Tongue (tissue), 2 donors: ENCODE results near the gene HSD17B13. TPM values are rescaled to one million over a fixed set of nuclear protein-coding genes. Genes with fewer than 3 reads are reported as not detected.
"Not testable (repeated sequence)": the region's sequence is repeated elsewhere in the genome, so short reads cannot be mapped to it uniquely, and the experiment has no call there.

Experiments
- DNase-seq: peaks from one replicate; pipeline ENCODE4 v3.0.0-alpha.2; 2015
- total RNA-seq: library from RNA; depleted of rRNA; stranded (reverse); fragments of >200 nt; gene quantifications from one replicate; pipeline ENCODE4 v1.2.3, GENCODE V29; 2014

The HSD17B13 gene
- total RNA-seq, 1 donor from 2014 or later = not detected

- DNase-seq = no peak
Measured at GRCh38 chr4:87316961-87317360, 5.7 kb downstream of the HSD17B13 start.

- DNase-seq = not testable (repeated sequence)
Measured at GRCh38 chr4:87315000-87315399, 7.7 kb downstream of the HSD17B13 start.

GRCh38 chr4:87313756-87314155, 8.9 kb downstream of the HSD17B13 start:
- peak; percentile 35 for DNase-seq

GRCh38 chr4:87311684-87312083, 11.0 kb downstream of the HSD17B13 start:
- no peak for DNase-seq

- no peak for DNase-seq
Measured at GRCh38 chr4:87310691-87311335, 11.9 kb downstream of the HSD17B13 start.

GRCh38 chr4:87309625-87310024, 13.1 kb downstream of the HSD17B13 start:
- no peak for DNase-seq

GRCh38 chr4:87306056-87306455, 16.6 kb downstream of the HSD17B13 start:
- DNase-seq = no peak

- no peak for DNase-seq
Measured at GRCh38 chr4:87305562-87305961, 17.1 kb downstream of the HSD17B13 start.

- peak; percentile 20 for DNase-seq
Measured at GRCh38 chr4:87304745-87305432, 17.8 kb downstream of the HSD17B13 start.

- DNase-seq = no peak
Measured at GRCh38 chr4:87299898-87300297, 22.8 kb downstream of the HSD17B13 start.

GRCh38 chr4:87298362-87298761, 24.3 kb downstream of the HSD17B13 start:
- no peak for DNase-seq

- not testable (repeated sequence) for DNase-seq
Measured at GRCh38 chr4:87294911-87295310, 27.8 kb downstream of the HSD17B13 start.

GRCh38 chr4:87293889-87294288, 28.8 kb downstream of the HSD17B13 start:
- not testable (repeated sequence) for DNase-seq

GRCh38 chr4:87286970-87287369, 35.7 kb downstream of the HSD17B13 start:
- DNase-seq = no peak

GRCh38 chr4:87284268-87284667, 38.4 kb downstream of the HSD17B13 start:
- DNase-seq = not testable (repeated sequence)

GRCh38 chr4:87283151-87283550, 39.5 kb downstream of the HSD17B13 start:
- no peak for DNase-seq

GRCh38 chr4:87281603-87282002, 41.1 kb downstream of the HSD17B13 start:
- no peak for DNase-seq

GRCh38 chr4:87278335-87278794, 44.3 kb downstream of the HSD17B13 start:
- no peak for DNase-seq

- no peak for DNase-seq
Measured at GRCh38 chr4:87275311-87275710, 47.4 kb downstream of the HSD17B13 start.

GRCh38 chr4:87274803-87275202, 47.9 kb downstream of the HSD17B13 start:
- no peak for DNase-seq

- no peak for DNase-seq
Measured at GRCh38 chr4:87274327-87274726, 48.4 kb downstream of the HSD17B13 start.

- DNase-seq = no peak
Measured at GRCh38 chr4:87270825-87271224, 51.9 kb downstream of the HSD17B13 start.

- peak; percentile 39 for DNase-seq
Measured at GRCh38 chr4:87270144-87270543, 52.5 kb downstream of the HSD17B13 start.

- no peak for DNase-seq
Measured at GRCh38 chr4:87268411-87268810, 54.3 kb downstream of the HSD17B13 start.
